ENCODE data around the gene HADH. TPM values are rescaled to one million over a fixed set of nuclear protein-coding genes. Genes with fewer than 3 reads are reported as not detected.

Gene HADH
- total RNA-seq, 1 donor from 2014 or later, result 238 TPM

DNA sequence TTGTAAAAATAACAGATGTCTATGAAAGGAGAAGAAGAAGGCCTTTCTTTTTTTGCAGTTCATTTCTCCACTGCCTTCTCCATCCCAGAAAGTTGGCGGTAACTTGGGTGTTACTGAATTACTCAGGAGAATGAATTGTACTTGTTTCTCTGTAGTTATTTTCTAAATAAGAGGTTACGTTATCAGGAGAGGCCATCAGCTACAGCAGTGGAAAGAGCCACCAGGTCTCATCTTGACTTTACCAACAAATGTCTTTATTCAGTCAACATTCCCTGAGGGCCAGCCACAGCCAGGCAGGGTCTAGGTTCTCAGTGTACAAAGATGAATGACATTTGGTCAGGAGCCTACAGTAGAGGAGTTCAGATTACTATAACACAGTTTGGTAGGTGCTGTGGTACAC is 8.1 kb downstream of the HADH start:
- Histone ChIP-seq H3K27ac (replicated peaks) (peak overlapping the region; percentile 90), H3K27me3 (ENCODE audit: low read depth) (no peaks in the 10 kb centered on the region), H3K36me3 (no peaks in the 10 kb centered on the region), H3K9me3 (replicated peaks) (no peaks in the 10 kb centered on the region), H3K4me1 (peaks cover 93% of the 10 kb centered on the region), H3K4me3 (no peak overlapping the region)
- DNase-seq, result no peak
- intact Hi-C loops (cut with micrococcal nuclease), result no loop called here
- TF ChIP-seq CTCF (IDR thresholded peaks at IDR 0.05; ENCODE audit: borderline replicate concordance), result no peak

- Histone ChIP-seq H3K27ac (replicated peaks) (peak overlapping the region; percentile 90), H3K27me3 (ENCODE audit: low read depth) (no peaks in the 10 kb centered on the region), H3K4me1 (peaks cover 93% of the 10 kb centered on the region), H3K4me3 (no peak overlapping the region), H3K36me3 (no peaks in the 10 kb centered on the region), H3K9me3 (replicated peaks) (no peaks in the 10 kb centered on the region)
- no peak for TF ChIP-seq CTCF (IDR thresholded peaks at IDR 0.05; ENCODE audit: borderline replicate concordance)
- no peak for DNase-seq
- intact Hi-C loops (cut with micrococcal nuclease), result no loop called here
These were observed 10.3 kb downstream of the HADH start for GRCh38 chr4:107999932-108000539.

DNA sequence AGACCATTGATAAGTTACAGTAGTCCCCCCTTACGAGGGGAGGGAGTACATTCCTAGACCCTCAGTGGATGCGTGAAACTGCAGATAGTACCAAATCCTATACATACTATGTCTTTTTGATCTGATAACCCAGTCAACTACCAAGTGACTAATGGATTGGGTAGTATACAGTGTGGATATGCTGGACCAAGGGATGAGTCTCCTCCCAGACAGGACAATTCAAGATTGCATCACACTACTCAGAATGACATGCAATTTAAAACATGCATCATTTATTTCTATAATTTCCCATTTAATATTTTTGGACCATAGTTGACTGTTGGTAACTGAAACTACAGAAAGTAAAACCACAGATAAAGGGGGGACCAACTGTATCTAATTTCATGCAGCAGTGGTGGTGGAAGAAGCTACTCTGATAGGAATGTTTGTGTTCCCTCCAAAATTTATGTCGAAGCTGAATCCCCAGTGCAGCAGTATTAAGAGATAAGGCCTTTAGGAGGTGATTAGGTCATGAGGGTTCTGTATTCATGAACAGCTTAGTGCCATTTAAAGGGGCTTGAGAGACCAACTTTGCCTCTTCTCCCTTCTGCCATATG is 11.9 kb downstream of the HADH start:
- Histone ChIP-seq H3K4me3 (no peak overlapping the region), H3K9me3 (replicated peaks) (no peaks in the 10 kb centered on the region), H3K27ac (replicated peaks) (peak overlapping the region; percentile 90), H3K36me3 (no peaks in the 10 kb centered on the region), H3K4me1 (peaks cover 93% of the 10 kb centered on the region), H3K27me3 (ENCODE audit: low read depth) (no peaks in the 10 kb centered on the region)
- intact Hi-C loops (cut with micrococcal nuclease), result no loop called here
- no peak for DNase-seq
- TF ChIP-seq CTCF (IDR thresholded peaks at IDR 0.05; ENCODE audit: borderline replicate concordance), result no peak

DNA sequence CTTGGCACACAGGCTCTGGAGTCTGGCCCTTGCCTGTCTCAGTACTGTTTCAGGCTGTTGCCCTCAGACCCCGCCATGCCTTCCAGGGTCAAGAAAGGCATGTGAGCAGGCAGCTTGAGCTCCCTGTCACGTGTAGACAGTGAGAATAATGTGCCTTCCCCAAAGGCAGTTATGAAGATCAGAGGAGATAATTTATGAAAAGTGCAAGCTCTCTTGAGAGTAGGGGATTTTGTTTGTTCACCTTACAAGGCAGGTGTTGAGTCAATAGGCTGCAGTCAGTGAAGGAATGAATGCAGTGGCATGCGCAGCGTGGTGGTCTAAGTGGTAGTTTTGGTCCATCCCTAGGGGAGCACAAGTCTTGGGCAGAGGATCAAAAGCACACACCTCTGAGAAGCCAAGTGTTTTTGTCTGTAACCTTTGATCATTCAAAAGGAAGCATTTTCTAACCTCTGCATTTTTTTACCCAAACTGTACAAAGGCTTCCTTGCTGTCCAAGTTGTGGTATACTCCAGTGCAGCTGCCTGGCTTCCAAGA is 14.4 kb downstream of the HADH start:
- H3K9me3 ChIP-seq (replicated peaks), result no peaks in the 10 kb centered on the region
- H3K36me3 ChIP-seq, result no peaks in the 10 kb centered on the region
- peak overlapping the region; percentile 50 for H3K27ac ChIP-seq (replicated peaks)
- no peaks in the 10 kb centered on the region for H3K27me3 ChIP-seq (ENCODE audit: low read depth)
- intact Hi-C loops (cut with micrococcal nuclease), result no loop called here
- H3K4me1 ChIP-seq, result peaks cover 87% of the 10 kb centered on the region
- DNase-seq, result no peak
- no peak overlapping the region for H3K4me3 ChIP-seq
- no peak for TF ChIP-seq CTCF (IDR thresholded peaks at IDR 0.05; ENCODE audit: borderline replicate concordance)

GRCh38 chr4:108004646-108005045 is 15.0 kb downstream of the HADH start:
- Histone ChIP-seq H3K4me1 (peaks cover 87% of the 10 kb centered on the region), H3K9me3 (replicated peaks) (no peaks in the 10 kb centered on the region), H3K36me3 (no peaks in the 10 kb centered on the region), H3K27ac (replicated peaks) (peak overlapping the region; percentile 50), H3K4me3 (no peak overlapping the region), H3K27me3 (ENCODE audit: low read depth) (no peaks in the 10 kb centered on the region)
- no peak for TF ChIP-seq CTCF (IDR thresholded peaks at IDR 0.05; ENCODE audit: borderline replicate concordance)
- intact Hi-C loops (cut with micrococcal nuclease), result no loop called here
- no peak for DNase-seq

All from left ventricle myocardium inferior (tissue), 1 donor.